HG02840 (cell line): Measurements from ENCODE around the gene CCL14.
"Not testable (repeated sequence)": the region's sequence is repeated elsewhere in the genome, so short reads cannot be mapped to it uniquely, and the experiment has no call there.

Source experiments
- ATAC-seq: cut with Tn5 transposase; IDR thresholded peaks from one replicate; pipeline ENCODE4 v1.9.1; 2021; ENCODE audit warnings: mild to moderate bottlenecking, moderate library complexity, moderate number of reproducible peaks; ENCODE audit not compliant: unreplicated experiment, low FRiP score

CCL14 gene

DNA sequence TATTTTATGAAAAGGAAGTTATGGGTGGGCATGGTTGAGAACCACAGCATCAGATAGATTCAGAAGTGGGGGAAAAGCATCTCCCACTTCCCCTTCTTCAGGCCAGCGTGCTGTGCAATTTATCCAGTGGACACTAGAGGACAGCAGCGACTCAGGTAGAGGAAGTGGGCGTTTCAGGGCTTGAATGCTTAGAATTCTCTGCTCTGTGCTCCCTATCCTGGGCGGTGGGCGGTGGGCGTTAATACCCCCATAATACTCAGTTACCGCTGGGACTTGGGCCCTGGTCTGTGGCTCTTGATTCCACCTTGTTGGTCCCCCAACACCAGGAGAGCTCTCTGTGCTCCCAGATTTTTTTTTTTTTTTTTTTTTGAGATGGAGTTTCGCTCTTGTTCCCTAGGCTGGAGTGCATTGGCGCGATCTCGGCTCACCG is 39.4 kb downstream of the CCL14 start:
- no peak for ATAC-seq

DNA sequence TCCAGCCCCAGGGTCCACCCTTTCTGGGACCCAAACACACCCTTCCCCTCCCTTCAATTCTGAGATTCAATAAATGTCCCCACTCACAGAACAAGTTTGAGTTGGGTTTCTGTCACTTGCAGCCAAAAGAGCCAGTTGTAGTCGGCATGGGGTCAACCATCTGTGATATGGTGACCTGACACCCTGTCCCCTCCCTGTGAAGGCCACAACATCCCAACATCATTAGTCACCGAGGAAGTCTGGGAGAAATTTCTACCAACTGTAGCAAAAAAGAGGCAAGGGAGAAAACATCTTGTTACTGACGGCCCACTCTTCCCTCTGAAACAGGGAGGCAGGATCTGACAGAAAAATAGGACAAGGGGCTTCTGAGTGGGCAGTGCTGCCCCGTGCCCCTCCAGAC is 42.4 kb downstream of the CCL14 start:
- no peak for ATAC-seq

DNA sequence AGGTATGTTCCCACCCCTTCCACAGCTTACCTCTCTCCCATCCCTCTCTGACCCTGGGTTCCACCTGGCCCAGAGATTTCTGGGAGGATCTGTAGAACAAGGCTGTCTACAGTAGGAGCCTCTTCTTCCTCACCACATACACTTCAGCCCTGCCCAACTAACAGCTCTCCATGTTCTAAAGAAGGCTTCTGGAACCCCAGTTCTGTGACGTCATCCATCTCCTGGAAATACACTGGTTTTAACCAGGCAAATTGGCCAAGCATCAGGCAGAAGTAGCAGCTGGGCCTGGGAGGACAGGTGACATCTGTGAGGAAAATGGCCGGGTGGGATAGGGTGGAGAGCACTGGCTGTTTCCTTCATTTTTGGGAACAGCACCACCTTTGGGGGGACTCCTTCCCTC is 43.0 kb downstream of the CCL14 start, which contains the start of gene LYZL6:
TSS of gene LYZL6 (minus strand) at position 177 of the 400 bp plus-strand sequence. CDS start 4,357 bp downstream, outside the sequence.
- ATAC-seq = no peak

DNA sequence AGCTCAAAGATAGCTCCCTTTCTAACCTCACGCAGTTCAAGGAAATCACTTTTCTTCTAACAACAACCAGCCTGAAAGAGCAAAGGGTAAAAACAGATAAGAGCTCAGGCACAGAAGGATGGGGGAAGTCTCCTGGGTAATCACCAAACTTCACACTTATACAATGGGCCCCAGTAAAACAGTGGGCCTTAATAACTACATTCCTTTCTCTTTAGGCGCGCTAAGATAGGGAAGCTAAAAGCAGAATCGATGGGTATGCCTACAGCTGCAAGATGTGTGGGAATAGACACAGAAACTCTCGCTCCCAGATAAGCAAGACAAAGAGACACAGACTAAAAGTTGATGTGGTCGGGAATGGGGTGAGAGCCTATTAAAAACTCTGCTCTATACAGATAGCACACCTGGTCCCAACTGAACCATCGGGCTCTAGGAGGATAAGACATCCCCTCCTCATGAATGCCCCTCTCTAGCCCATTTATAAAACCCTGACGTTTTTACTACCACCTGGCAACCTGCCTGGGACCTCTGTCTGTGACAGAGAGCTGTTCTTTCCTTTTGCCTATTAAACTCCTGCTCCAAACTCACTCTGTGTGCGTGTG is 43.8 kb downstream of the CCL14 start:
- no peak for ATAC-seq

DNA sequence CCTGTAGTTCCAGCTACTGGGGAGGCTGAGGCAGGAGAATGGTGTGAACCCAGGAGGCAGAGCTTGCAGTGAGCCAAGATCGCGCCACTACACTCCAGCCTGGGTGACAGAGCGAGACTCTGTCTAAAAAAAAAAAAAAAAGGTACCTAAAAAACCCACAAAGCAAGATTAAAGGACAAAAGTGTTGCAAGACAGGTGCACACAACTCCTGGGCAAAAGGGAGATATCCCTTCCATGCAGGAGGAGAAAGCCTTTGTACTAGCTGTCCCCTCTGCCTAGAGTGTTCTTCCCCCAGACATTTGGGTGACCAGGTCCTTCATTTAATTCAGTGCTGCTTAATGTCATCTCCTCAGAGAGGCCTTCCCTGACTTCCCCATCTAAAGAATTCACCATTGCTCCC is 48.0 kb downstream of the CCL14 start:
- not testable (repeated sequence) for ATAC-seq

DNA sequence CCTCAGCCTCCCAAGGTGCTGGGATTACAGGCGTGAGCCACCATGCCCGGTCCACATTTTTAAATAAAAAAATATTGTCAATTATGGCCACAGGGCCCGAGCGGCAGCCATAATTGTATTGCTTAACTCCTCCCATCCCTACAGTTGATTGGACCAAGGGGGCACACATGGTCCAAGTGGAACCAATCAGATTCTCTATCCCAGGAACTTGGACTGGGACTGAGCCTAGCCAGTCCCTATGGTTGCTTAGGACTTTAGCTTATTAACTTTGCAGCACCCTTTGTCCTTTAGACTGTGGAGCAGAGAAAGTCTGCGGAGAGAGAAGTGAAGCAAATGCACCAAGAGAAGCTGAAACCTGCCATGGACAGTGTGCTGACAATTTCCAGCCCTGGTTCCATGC is 50.5 kb downstream of the CCL14 start:
- ATAC-seq = no peak

DNA sequence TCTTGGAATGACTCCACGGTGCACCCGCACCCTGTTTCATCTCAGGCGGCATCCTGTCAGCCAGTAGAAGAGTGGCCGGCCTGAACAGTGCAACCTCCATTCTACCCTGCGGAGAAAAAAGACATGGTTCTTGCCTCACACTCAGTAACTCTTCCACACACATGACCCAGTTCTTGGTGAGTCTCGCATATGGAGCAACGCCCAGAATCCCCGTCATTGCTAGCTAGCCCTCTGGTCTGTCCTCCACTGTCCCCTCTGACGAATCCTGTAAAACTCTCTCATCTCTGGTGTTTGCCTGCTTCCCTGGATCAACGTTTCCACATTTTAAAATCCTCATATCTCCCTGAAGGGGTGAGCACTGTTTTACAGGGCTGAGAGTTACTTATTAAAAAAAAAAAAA is 51.8 kb downstream of the CCL14 start:
- no peak for ATAC-seq
